ENCODE measurements around the gene KLK15. TPM values are rescaled to one million over a fixed set of nuclear protein-coding genes. Genes with fewer than 3 reads are reported as not detected.

The KLK15 gene
- total and polyA plus RNA-seq, 2 of the 4 experiments (the other 2 are of a cell fraction), result not detected

DNA sequence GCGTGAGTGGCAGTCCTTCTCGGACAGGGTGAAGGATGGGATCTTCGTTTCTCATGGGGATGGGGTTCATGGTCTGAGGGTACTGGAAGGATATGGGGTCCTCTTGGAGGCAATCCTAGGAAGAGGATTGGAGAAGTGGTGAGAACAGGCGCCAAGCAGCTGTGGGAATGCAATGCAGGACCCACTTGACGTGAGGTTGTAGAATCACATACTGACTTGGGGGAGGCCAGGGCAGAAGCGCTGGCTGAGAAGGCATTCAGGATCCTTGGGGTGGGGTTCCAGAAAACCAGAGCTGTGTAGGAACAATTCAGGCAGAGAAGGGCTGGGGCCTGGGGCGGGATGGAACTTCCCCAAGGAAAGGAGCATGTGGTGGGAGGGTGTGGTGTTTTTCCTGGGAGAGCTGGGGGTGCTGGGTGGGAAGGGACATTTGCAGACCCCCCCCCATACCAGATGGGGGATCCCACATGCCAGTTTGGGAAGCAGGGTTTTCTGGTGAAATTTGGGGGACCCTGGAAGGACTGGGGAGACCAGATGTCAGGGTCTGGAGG, 10.6 kb downstream of the KLK15 start:
- in situ Hi-C loops (cut with MboI; ENCODE audit: low sequenced_read_pairs), result no loop called here
- Histone ChIP-seq H3K9me1 (ENCODE audit: insufficient read depth, low read length) (no peaks in the 10 kb centered on the region), H3K79me1 (ENCODE audit: low read depth in 1 of 2, low read length in 2 of 2) (no peaks in the 10 kb centered on the region), H2AFZ (replicated peaks; ENCODE audit: low read length, poor library complexity) (no peak overlapping the region), H2BK15ac (ENCODE audit: low read depth, low read length) (no peak overlapping the region), H3K9ac (ENCODE audit: low read depth, low read length) (no peak overlapping the region), H3K9me3 (ENCODE audit: control insufficient read depth, insufficient read depth, low read length) (no peaks in the 10 kb centered on the region), H2AK5ac (ENCODE audit: low read depth, low read length) (no peak overlapping the region), H3K36me3 (ENCODE audit: control insufficient read depth, insufficient read depth, low read length) (no peaks in the 10 kb centered on the region), H4K5ac (ENCODE audit: low read depth, low read length) (no peak overlapping the region), H3K18ac (ENCODE audit: low read depth, low read length) (no peak overlapping the region), H3K56ac (ENCODE audit: extremely low read depth, insufficient read depth, low read length) (no peak overlapping the region), H2BK120ac (ENCODE audit: low read depth, low read length) (no peak overlapping the region), H3K27ac (ENCODE audit: insufficient read depth, low read length) (no peak overlapping the region), H3K4me2 (ENCODE audit: low read depth, low read length) (no peak overlapping the region), H3K27me3 (ENCODE audit: control insufficient read depth, insufficient read depth, low read length) (peaks cover 40% of the 10 kb centered on the region), H3K4ac (ENCODE audit: low read depth, low read length) (no peak overlapping the region), H4K20me1 (ENCODE audit: insufficient read depth, low read length) (no peaks in the 10 kb centered on the region), H3K4me3 (ENCODE audit: insufficient read depth, low read depth, low read length) (no peak overlapping the region), H4K8ac (ENCODE audit: low read depth in 2 of 2, low read length in 2 of 2) (no peak overlapping the region), H2AK9ac (replicated peaks; ENCODE audit: low read depth, low read length, poor library complexity) (no peak overlapping the region), H2BK20ac (ENCODE audit: low read depth, low read length) (no peak overlapping the region), H2BK5ac (ENCODE audit: low read depth, low read length, poor library complexity, severe bottlenecking) (no peak overlapping the region), H3K23ac (ENCODE audit: low read depth, low read length) (no peak overlapping the region), H3K14ac (replicated peaks; ENCODE audit: low read depth, low read length) (no peak overlapping the region), H4K91ac (ENCODE audit: insufficient read depth, low read depth, low read length) (no peak overlapping the region), H3K4me1 (ENCODE audit: control insufficient read depth, insufficient read depth, low read length) (no peaks in the 10 kb centered on the region)
- DNase-seq (no peak), ATAC-seq (ENCODE audit: low read depth) (no peak)
- dilution Hi-C loops (cut with HindIII; ENCODE audit: low sequenced_read_pairs, unreplicated experiment), result no loop called here
- intact Hi-C loops (cut with micrococcal nuclease), result no loop called here
- ChIA-PET CTCF (no interaction called here), POLR2A (ENCODE audit: unreplicated experiment) (no interaction called here)
- 70% methylated on average over 4 of the region's 7 CpGs; no CpG with 5 or more reads in 1 of the 2 experiments for WGBS, 2 experiments (ENCODE audit: extremely low coverage in 2 of 2, insufficient read length in 1 of 2)
- TF ChIP-seq SMC3 (IDR thresholded peaks at IDR 0.05; ENCODE audit: low read depth, low read length), result no peak
- no peak for TF ChIP-seq CHD1 (IDR thresholded peaks at IDR 0.05; ENCODE audit: low read depth, low read length)
- TF ChIP-seq RAD21 (IDR thresholded peaks at IDR 0.05; ENCODE audit: low read length), result no peak
- TF ChIP-seq, protein P1, sequence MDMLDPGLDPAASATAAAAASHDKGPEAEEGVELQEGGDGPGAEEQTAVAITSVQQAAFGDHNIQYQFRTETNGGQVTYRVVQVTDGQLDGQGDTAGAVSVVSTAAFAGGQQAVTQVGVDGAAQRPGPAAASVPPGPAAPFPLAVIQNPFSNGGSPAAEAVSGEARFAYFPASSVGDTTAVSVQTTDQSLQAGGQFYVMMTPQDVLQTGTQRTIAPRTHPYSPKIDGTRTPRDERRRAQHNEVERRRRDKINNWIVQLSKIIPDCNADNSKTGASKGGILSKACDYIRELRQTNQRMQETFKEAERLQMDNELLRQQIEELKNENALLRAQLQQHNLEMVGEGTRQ (IDR thresholded peaks at IDR 0.05; ENCODE audit: low read depth, low read length), result no peak
- no peak for TF ChIP-seq CEBPB (IDR thresholded peaks at IDR 0.05; ENCODE audit: low read depth, low read length)
- TF ChIP-seq, protein P2, sequence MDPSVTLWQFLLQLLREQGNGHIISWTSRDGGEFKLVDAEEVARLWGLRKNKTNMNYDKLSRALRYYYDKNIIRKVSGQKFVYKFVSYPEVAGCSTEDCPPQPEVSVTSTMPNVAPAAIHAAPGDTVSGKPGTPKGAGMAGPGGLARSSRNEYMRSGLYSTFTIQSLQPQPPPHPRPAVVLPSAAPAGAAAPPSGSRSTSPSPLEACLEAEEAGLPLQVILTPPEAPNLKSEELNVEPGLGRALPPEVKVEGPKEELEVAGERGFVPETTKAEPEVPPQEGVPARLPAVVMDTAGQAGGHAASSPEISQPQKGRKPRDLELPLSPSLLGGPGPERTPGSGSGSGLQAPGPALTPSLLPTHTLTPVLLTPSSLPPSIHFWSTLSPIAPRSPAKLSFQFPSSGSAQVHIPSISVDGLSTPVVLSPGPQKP (IDR thresholded peaks at IDR 0.05; ENCODE audit: borderline replicate concordance, low read depth, low read length), result no peak
- TF ChIP-seq MAZ (IDR thresholded peaks at IDR 0.05; ENCODE audit: borderline replicate concordance, low read depth, low read length), result no peak
- no peak for TF ChIP-seq MXI1 (IDR thresholded peaks at IDR 0.05; ENCODE audit: borderline replicate concordance, low read depth, low read length)
- TF ChIP-seq POLR2A (IDR thresholded peaks at IDR 0.05; ENCODE audit: low read depth, low read length), result no peak
- no peak for TF ChIP-seq RCOR1 (IDR thresholded peaks at IDR 0.05; ENCODE audit: insufficient replicate concordance, low read length)
- no peak for TF ChIP-seq FOS (IDR thresholded peaks at IDR 0.05; ENCODE audit: low read depth, low read length)
- no peak for TF ChIP-seq CTCF (conservative IDR thresholded peaks at IDR 0.05; ENCODE audit: low read depth, low read length)
- no peak for TF ChIP-seq MAFK (IDR thresholded peaks at IDR 0.05; ENCODE audit: low read depth, low read length)
- TF ChIP-seq NFE2L2 (IDR thresholded peaks at IDR 0.05; ENCODE audit: low read depth, low read length), result no peak
- TF ChIP-seq BHLHE40 (IDR thresholded peaks at IDR 0.05; ENCODE audit: low read depth, low read length), result no peak
- TF ChIP-seq RFX5 (IDR thresholded peaks at IDR 0.05; ENCODE audit: low read depth, low read length), result no peak
- no TSS peak for BruUV-seq (replicated peaks)

Data from IMR-90 (cell line).